GM23248 (cell line): Measurements from ENCODE around the gene ITPKC. TPM values are rescaled to one million over a fixed set of nuclear protein-coding genes. Genes with fewer than 3 reads are reported as not detected.

Experiments used
- DNase-seq: peaks from one replicate; pipeline ENCODE4 v3.0.0-alpha.2; 2015
- H2AFZ ChIP-seq: fragments of 200-600 bp; sonication (generic); 2 replicates; pipeline ENCODE4 v1.6.1; 2016; ENCODE audit warnings: antibody characterized with exemption
- H3F3A ChIP-seq: fragments of 200-600 bp; sonication (generic); 2 replicates; pipeline ENCODE4 v1.6.1; 2016; ENCODE audit warnings: mild to moderate bottlenecking, antibody characterized with exemption, mixed run types; ENCODE audit not compliant: insufficient read depth
- H3K27ac ChIP-seq: fragments of 200-600 bp; sonication (generic); 2 replicates; pipeline ENCODE4 v1.5.1; 2016; ENCODE audit warnings: mild to moderate bottlenecking
- H3K27me3 ChIP-seq: fragments of 200-600 bp; sonication (generic); replicated peaks from 2 replicates; pipeline ENCODE4 v1.6.1; 2016; ENCODE audit warnings: mild to moderate bottlenecking; ENCODE audit not compliant: insufficient read depth
- H3K36me3 ChIP-seq: fragments of 200-600 bp; sonication (generic); 2 replicates; pipeline ENCODE4 v1.6.1; 2016; ENCODE audit warnings: low read depth, mild to moderate bottlenecking
- H3K4me1 ChIP-seq: fragments of 200-600 bp; sonication (generic); 2 replicates; pipeline ENCODE4 v1.6.1; 2016; ENCODE audit warnings: mild to moderate bottlenecking; ENCODE audit not compliant: insufficient read depth
- H3K4me2 ChIP-seq: fragments of 200-600 bp; sonication (generic); one replicate; pipeline ENCODE4 v1.6.1; 2016; ENCODE audit warnings: mild to moderate bottlenecking; ENCODE audit not compliant: unreplicated experiment
- H3K4me3 ChIP-seq: fragments of 200-600 bp; sonication (generic); 2 replicates; pipeline ENCODE4 v1.5.1; 2016; ENCODE audit warnings: mild to moderate bottlenecking
- H3K79me2 ChIP-seq: fragments of 200-600 bp; sonication (generic); 2 replicates; pipeline ENCODE4 v1.6.1; 2016; ENCODE audit warnings: mild to moderate bottlenecking; ENCODE audit not compliant: insufficient read depth
- H3K9ac ChIP-seq: fragments of 200-600 bp; sonication (generic); 2 replicates; pipeline ENCODE4 v1.6.1; 2016; ENCODE audit warnings: mild to moderate bottlenecking
- H3K9me2 ChIP-seq: fragments of 200-600 bp; sonication (generic); 2 replicates; pipeline ENCODE4 v1.6.1; 2016; ENCODE audit warnings: mixed run types, mild to moderate bottlenecking, moderate library complexity; ENCODE audit not compliant: insufficient read depth
- H3K9me3 ChIP-seq: fragments of 200-600 bp; sonication (generic); one replicate; pipeline ENCODE4 v1.6.1; 2017; ENCODE audit warnings: low read depth
- H4K20me1 ChIP-seq: fragments of 200-600 bp; sonication (generic); 2 replicates; pipeline ENCODE4 v1.6.0; 2016; ENCODE audit not compliant: insufficient read depth
- EZH2 ChIP-seq: fragments of 200-600 bp; sonication (generic); IDR thresholded peaks from 2 replicates; pipeline ENCODE4 v1.6.1; 2018; ENCODE audit warnings: antibody characterized with exemption, mild to moderate bottlenecking; ENCODE audit not compliant: insufficient read depth, poor library complexity, severe bottlenecking
- EZH2phosphoT487 ChIP-seq: fragments of 200-600 bp; sonication (generic); IDR thresholded peaks from 2 replicates; pipeline ENCODE4 v1.6.1; 2018; ENCODE audit warnings: antibody characterized with exemption, moderate library complexity, mild to moderate bottlenecking, low read depth; ENCODE audit not compliant: insufficient read depth
- WGBS, 2 experiments: methylation state at CpG; one replicate each; pipeline ENCODE4 v1.1.6; 2015 to 2017; ENCODE audit warnings: low lambda C conversion rate in 2 of 2, low coverage in 1 of 2; ENCODE audit errors: missing lambda C conversion rate in 2 of 2; 5-methylcytosine and 5-hydroxymethylcytosine counted together
- in situ Hi-C: fragments of 300-500 bp; cut with MboI; formaldehyde crosslinking; loops from 2 replicates; pipeline ENCODE4 v1.15.0; 2020
- polyA plus RNA-seq: library from polyadenylated mRNA; unstranded; fragments of >200 nt; fragmentation: Nextera tagmentation; extraction: Ambion mirVana; gene quantifications from 2 replicates; pipeline ENCODE4 v1.2.1, GENCODE V29; 2016
- total RNA-seq: library from RNA; depleted of rRNA; stranded (reverse); fragments of >200 nt; shearing (Covaris generic); gene quantifications from 2 replicates; pipeline ENCODE4 v1.2.3, GENCODE V29; 2014

ITPKC gene
- total and polyA plus RNA-seq, 2 experiments from 2014 or later: 10.4 to 19.9 TPM

- Histone ChIP-seq H3K4me3 (peak overlapping the region; percentile 79), H3K9me2 (no peaks in the 10 kb centered on the region), H2AFZ (no peak overlapping the region), H3F3A (peaks cover 47% of the 10 kb centered on the region), H3K79me2 (peaks cover 73% of the 10 kb centered on the region), H4K20me1 (no peaks in the 10 kb centered on the region), H3K27me3 (no peaks in the 10 kb centered on the region), H3K9me3 (no peaks in the 10 kb centered on the region), H3K4me1 (peaks cover 27% of the 10 kb centered on the region), H3K4me2 (peak overlapping the region; percentile 97), H3K36me3 (no peaks in the 10 kb centered on the region), H3K9ac (peak overlapping the region; percentile 96), H3K27ac (peak overlapping the region; percentile 100)
- 1 to 2% methylated on average over 15 to 16 of the region's 16 CpGs for WGBS, 2 experiments
- TF ChIP-seq EZH2phosphoT487 (no peak), EZH2 (no peak)
- in situ Hi-C loops: no loop called here
- peak; percentile 81 for DNase-seq
Observed at GRCh38 chr19:40718774-40719391, 2.0 kb downstream of the ITPKC start.

- H2AFZ ChIP-seq: no peak overlapping the region
- no peaks in the 10 kb centered on the region for H3K27me3 ChIP-seq
- TF ChIP-seq EZH2phosphoT487 (no peak), EZH2 (no peak)
- WGBS, 2 experiments: 32 to 33% methylated on average over 7 of the region's 7 CpGs
- in situ Hi-C loops: no loop called here
- peak overlapping the region; percentile 96 for H3K9ac ChIP-seq
- DNase-seq: peak; percentile 12
- H3K9me3 ChIP-seq: no peaks in the 10 kb centered on the region
- H3K36me3 ChIP-seq: no peaks in the 10 kb centered on the region
- H4K20me1 ChIP-seq: no peaks in the 10 kb centered on the region
- peak overlapping the region; percentile 79 for H3K4me3 ChIP-seq
- H3K27ac ChIP-seq: peak overlapping the region; percentile 100
- H3K9me2 ChIP-seq: no peaks in the 10 kb centered on the region
- peaks cover 27% of the 10 kb centered on the region for H3K4me1 ChIP-seq
- peaks cover 76% of the 10 kb centered on the region for H3K79me2 ChIP-seq
- H3F3A ChIP-seq: peaks cover 47% of the 10 kb centered on the region
- peak overlapping the region; percentile 97 for H3K4me2 ChIP-seq
Observed at GRCh38 chr19:40719414-40719894, 2.5 kb downstream of the ITPKC start.

DNA sequence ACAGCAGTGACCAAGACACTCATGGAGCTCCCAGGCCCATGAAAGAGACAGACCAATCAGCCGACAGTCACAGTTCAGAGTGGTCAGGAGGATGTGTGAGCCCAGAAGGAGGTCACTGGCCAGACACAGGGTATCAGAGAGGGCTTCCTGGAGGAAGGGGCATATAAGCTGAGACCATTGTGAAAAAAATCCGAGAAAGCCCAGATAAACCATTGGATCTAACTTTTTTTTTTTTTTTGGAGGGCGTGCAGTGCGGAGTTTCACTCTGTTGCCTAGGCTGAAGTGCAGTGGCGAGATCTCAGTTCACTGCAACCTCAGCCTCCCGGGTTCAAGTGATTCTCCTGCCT lies 4.2 kb downstream of the ITPKC start:
- 35 to 71% methylated on average over 2 to 6 of the region's 6 CpGs for WGBS, 2 experiments
- H3K9me2 ChIP-seq: no peaks in the 10 kb centered on the region
- H3K9me3 ChIP-seq: no peaks in the 10 kb centered on the region
- in situ Hi-C loops: no loop called here
- H3K79me2 ChIP-seq: peaks cover 89% of the 10 kb centered on the region
- H3K36me3 ChIP-seq: peaks cover 8% of the 10 kb centered on the region; the same call in 1 of the 2 replicates
- peak overlapping the region; percentile 96 for H3K9ac ChIP-seq
- no peak for TF ChIP-seq EZH2phosphoT487
- peak overlapping the region; percentile 100 for H3K27ac ChIP-seq
- H3K4me3 ChIP-seq: peak overlapping the region; percentile 79
- no peaks in the 10 kb centered on the region for H3K27me3 ChIP-seq
- H2AFZ ChIP-seq: no peak overlapping the region
- DNase-seq: no peak
- no peaks in the 10 kb centered on the region for H4K20me1 ChIP-seq
- peak overlapping the region; percentile 97 for H3K4me2 ChIP-seq
- H3K4me1 ChIP-seq: peaks cover 27% of the 10 kb centered on the region
- peaks cover 44% of the 10 kb centered on the region for H3F3A ChIP-seq

- Histone ChIP-seq H3K27ac (peak overlapping the region; percentile 67), H3K9ac (peak overlapping the region; percentile 49), H3K4me3 (peak overlapping the region; percentile 17), H4K20me1 (no peaks in the 10 kb centered on the region), H3F3A (peaks cover 40% of the 10 kb centered on the region), H3K9me2 (no peaks in the 10 kb centered on the region), H3K79me2 (peaks cover 98% of the 10 kb centered on the region), H3K4me2 (peak overlapping the region; percentile 30), H3K4me1 (peaks cover 27% of the 10 kb centered on the region), H3K9me3 (no peaks in the 10 kb centered on the region), H3K36me3 (peaks cover 15% of the 10 kb centered on the region; the same call in 1 of the 2 replicates), H2AFZ (no peak overlapping the region), H3K27me3 (no peaks in the 10 kb centered on the region)
- in situ Hi-C loops: no loop called here
- WGBS, 2 experiments: 33% methylated on average over 9 of the region's 9 CpGs
- TF ChIP-seq EZH2phosphoT487 (no peak), EZH2 (no peak)
- DNase-seq: peak; percentile 71
Observed at GRCh38 chr19:40721936-40722661, 5.2 kb downstream of the ITPKC start.
